ENCODE data around the gene LRRC7. TPM values are rescaled to one million over a fixed set of nuclear protein-coding genes. Genes with fewer than 3 reads are reported as not detected.

The LRRC7 gene
- total and polyA plus RNA-seq, 2 of the 8 experiments (the other 6 are each of a cell fraction or from before 2014, with no cell fraction given): 0.03 to 0.17 TPM

DNA sequence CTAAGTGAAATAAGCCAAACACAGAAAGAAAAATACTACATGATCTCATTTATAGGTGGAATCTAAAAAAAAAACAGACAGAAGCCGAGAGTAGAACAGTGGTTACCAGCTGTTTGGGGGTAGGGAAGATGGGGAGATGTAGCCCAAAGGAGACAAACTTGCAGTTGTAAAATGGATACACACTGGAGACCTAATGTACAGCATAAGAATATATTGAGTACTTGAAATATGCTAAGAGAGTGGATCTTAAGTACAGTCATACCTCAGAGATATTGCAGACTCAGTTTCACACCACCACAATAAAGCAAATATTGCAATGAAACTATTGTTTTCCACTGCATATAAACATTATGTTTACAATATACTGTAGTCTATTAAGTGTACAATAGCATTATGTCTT lies 320.9 kb downstream of the LRRC7 start (continued):
- TF ChIP-seq EP300 (IDR thresholded peaks at IDR 0.05; ENCODE audit: borderline replicate concordance in 1 of 2, low read depth in 2 of 2, low read length in 2 of 2) (no peak), BACH1 (IDR thresholded peaks at IDR 0.05; ENCODE audit: low read length) (no peak)
